ENCODE results near the gene WDTC1. TPM values are rescaled to one million over a fixed set of nuclear protein-coding genes. Genes with fewer than 3 reads are reported as not detected.
"Not testable (repeated sequence)": the region's sequence is repeated elsewhere in the genome, so short reads cannot be mapped to it uniquely, and the experiment has no call there.

WDTC1 gene
- total RNA-seq, 4 donors from 2014 or later, result 14.9 to 31.5 (median 26.8) TPM

GRCh38 chr1:27269276-27269675 lies 34.8 kb downstream of the WDTC1 start:
- H3K27ac ChIP-seq, result no peak overlapping the region
- H3K27me3 ChIP-seq, result no peaks in the 10 kb centered on the region
- no peak for TF ChIP-seq POLR2A (IDR thresholded peaks at IDR 0.05)
- no peak for TF ChIP-seq CTCF (IDR thresholded peaks at IDR 0.05)
- H3K4me3 ChIP-seq, result no peak overlapping the region
- intact Hi-C loops (cut with DNase I), result loop anchor here (10.0 kb wide), 1 partner anchor 54 kb away; no protein-coding TSS in a partner anchor
- peaks cover 0 to 37% (median 0%) of the 10 kb centered on the region in 3 donors for H3K36me3 ChIP-seq
- DNase-seq, result no peak
- no peaks in the 10 kb centered on the region for H3K4me1 ChIP-seq
- no peaks in the 10 kb centered on the region for H3K9me3 ChIP-seq
- WGBS, 2 donors, result 73 to 79% methylated on average over 4 of the region's 4 CpGs

GRCh38 chr1:27274204-27274603 lies 39.8 kb downstream of the WDTC1 start:
- intact Hi-C loops (cut with DNase I), result no loop called here
- Histone ChIP-seq H3K36me3 (peaks cover 0 to 24% (median 0%) of the 10 kb centered on the region in 3 donors), H3K27ac (no peak overlapping the region), H3K4me3 (no peak overlapping the region), H3K4me1 (no peaks in the 10 kb centered on the region), H3K27me3 (no peaks in the 10 kb centered on the region), H3K9me3 (no peaks in the 10 kb centered on the region)
- no peak for TF ChIP-seq CTCF (IDR thresholded peaks at IDR 0.05)
- DNase-seq, result no peak
- WGBS, 2 donors, result 78 to 82% methylated on average over 1 of the region's 1 CpG

- 31 to 52% methylated on average over 3 of the region's 3 CpGs for WGBS, 2 donors
- Histone ChIP-seq H3K4me1 (no peaks in the 10 kb centered on the region), H3K36me3 (peaks cover 0 to 24% (median 0%) of the 10 kb centered on the region in 3 donors), H3K27me3 (no peaks in the 10 kb centered on the region), H3K27ac (no peak overlapping the region), H3K4me3 (no peak overlapping the region), H3K9me3 (no peaks in the 10 kb centered on the region)
- TF ChIP-seq CTCF (IDR thresholded peaks at IDR 0.05), result no peak
- no peak for TF ChIP-seq POLR2A (IDR thresholded peaks at IDR 0.05)
- intact Hi-C loops (cut with DNase I), result no loop called here
- no peak for DNase-seq
Observed at GRCh38 chr1:27275696-27276095, 41.3 kb downstream of the WDTC1 start.

- 40 to 41% methylated on average over 10 of the region's 11 CpGs for WGBS, 2 donors
- H3K36me3 ChIP-seq, result peaks cover 6 to 70% (median 22%) of the 10 kb centered on the region in 3 donors
- intact Hi-C loops (cut with DNase I), result loop anchor here (5.0 to 10.0 kb wide), 2 partner anchors 90 to 182 kb away; no protein-coding TSS in a partner anchor
- no peak overlapping the region for H3K27ac ChIP-seq
- no peaks in the 10 kb centered on the region for H3K9me3 ChIP-seq
- DNase-seq, result peak; percentile 21
- no peaks in the 10 kb centered on the region for H3K27me3 ChIP-seq
- H3K4me1 ChIP-seq, result no peaks in the 10 kb centered on the region
- TF ChIP-seq POLR2A (IDR thresholded peaks at IDR 0.05) (no peak), CTCF (IDR thresholded peaks at IDR 0.05) (peak; percentile 67 to 84 (median 80))
- H3K4me3 ChIP-seq, result no peak overlapping the region
Observed at GRCh38 chr1:27284425-27285273, 50.2 kb downstream of the WDTC1 start.

- Histone ChIP-seq H3K4me3 (no peak overlapping the region), H3K36me3 (peaks cover 6 to 75% (median 22%) of the 10 kb centered on the region in 3 donors), H3K27ac (no peak overlapping the region), H3K4me1 (no peaks in the 10 kb centered on the region), H3K27me3 (no peaks in the 10 kb centered on the region), H3K9me3 (no peaks in the 10 kb centered on the region)
- no peak for TF ChIP-seq CTCF (IDR thresholded peaks at IDR 0.05)
- no peak for TF ChIP-seq POLR2A (IDR thresholded peaks at IDR 0.05)
- intact Hi-C loops (cut with DNase I), result loop anchor here (10.0 kb wide), 1 partner anchor 90 kb away; no protein-coding TSS in a partner anchor
- WGBS, 2 donors, result 56 to 71% methylated on average over 2 of the region's 2 CpGs
- DNase-seq, result no peak
Observed at GRCh38 chr1:27285274-27285660, 50.8 kb downstream of the WDTC1 start.

- H3K27me3 ChIP-seq, H3K4me3 ChIP-seq, H3K9me3 ChIP-seq, H3K27ac ChIP-seq, H3K4me1 ChIP-seq, DNase-seq: not testable (repeated sequence)
- peaks cover 6 to 81% (median 22%) of the 10 kb centered on the region in 3 donors for H3K36me3 ChIP-seq
- intact Hi-C loops (cut with DNase I), result loop anchor here (10.0 kb wide), 1 partner anchor 91 kb away; no protein-coding TSS in a partner anchor
- WGBS, 2 donors, result 91 to 94% methylated on average over 7 of the region's 7 CpGs
Observed at GRCh38 chr1:27285821-27286220, 51.4 kb downstream of the WDTC1 start.

- H3K36me3 ChIP-seq, result peaks cover 6 to 89% (median 16%) of the 10 kb centered on the region in 3 donors
- DNase-seq, H3K27ac ChIP-seq, H3K27me3 ChIP-seq, H3K4me3 ChIP-seq, H3K4me1 ChIP-seq, H3K9me3 ChIP-seq: not testable (repeated sequence)
- intact Hi-C loops (cut with DNase I), result loop anchor here (10.0 kb wide), 1 partner anchor 94 kb away; no protein-coding TSS in a partner anchor
- WGBS, 2 donors, result no CpG with 5 or more reads among the region's 29 CpGs
Observed at GRCh38 chr1:27289125-27289524, 54.7 kb downstream of the WDTC1 start.
